ENCODE results near the gene SKA1. TPM values are rescaled to one million over a fixed set of nuclear protein-coding genes. Genes with fewer than 3 reads are reported as not detected.

SKA1 gene
- total and polyA plus RNA-seq, 9 of the 15 experiments (the other 6 are each of a cell fraction or from before 2014, with no cell fraction given): 27.8 to 67.2 (median 41.9) TPM

DNA sequence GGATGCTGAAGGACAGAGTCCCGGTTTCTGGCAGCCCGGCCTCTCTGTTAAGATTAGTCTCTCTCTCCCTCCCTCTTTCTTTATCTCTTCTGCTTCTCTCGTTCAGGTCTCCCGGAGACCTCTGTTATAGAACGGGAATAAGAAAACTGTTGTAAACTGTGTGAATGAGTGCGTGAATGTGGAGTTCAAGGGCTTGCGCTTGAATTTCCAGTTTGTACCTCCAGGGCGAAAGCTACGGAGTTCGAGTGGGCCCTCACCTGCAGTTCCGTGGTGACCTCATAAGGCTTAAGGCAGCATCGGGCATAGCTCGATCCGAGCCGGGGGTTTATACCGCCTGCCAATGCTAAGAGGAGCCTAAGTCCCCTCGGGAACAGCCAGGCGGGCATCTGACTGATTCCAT is 26.4 kb downstream of the SKA1 start:
- H3K36me3 ChIP-seq (ENCODE audit: control insufficient read depth, insufficient read depth, low read length): no peaks in the 10 kb centered on the region
- no peaks in the 10 kb centered on the region for H3K9me3 ChIP-seq (replicated peaks; ENCODE audit: control insufficient read depth, insufficient read depth, low read depth, low read length)
- H3K4me3 ChIP-seq: no peak overlapping the region
- 59% methylated on average over 4 of the region's 18 CpGs for WGBS (ENCODE audit: insufficient coverage, low coverage, missing lambda C conversion rate)
- H3K27ac ChIP-seq (ENCODE audit: extremely low read depth, low read depth, low read length): no peak overlapping the region
- H4K20me1 ChIP-seq (replicated peaks; ENCODE audit: control insufficient read depth, insufficient read depth, low read length): no peaks in the 10 kb centered on the region
- CTCF ChIA-PET (ENCODE audit: low intra/inter-chr PET ratio): no interaction called here
- no peaks in the 10 kb centered on the region for H3K9me1 ChIP-seq (ENCODE audit: control insufficient read depth, insufficient read depth, low read length)
- peaks cover 12 to 18% of the 10 kb centered on the region in 2 experiments; a peak in 4 of 5 replicates for H3K4me1 ChIP-seq (replicated peaks in 1 of 2; ENCODE audit: control insufficient read depth in 2 of 2, insufficient read depth in 2 of 2, low read length in 2 of 2)
- peak; percentile 46 for FAIRE-seq
- in situ Hi-C loops (cut with MboI): no loop called here
- H3K4me2 ChIP-seq (ENCODE audit: insufficient read depth, low read length): no peak overlapping the region
- no peaks in the 10 kb centered on the region for H3K27me3 ChIP-seq (ENCODE audit: control insufficient read depth in 2 of 2, insufficient read depth in 2 of 2, low read length in 2 of 2)
- intact Hi-C loops (cut with micrococcal nuclease): no loop called here
- POLR2A ChIA-PET: interaction anchor here (0.7 to 1.7 kb wide), 3 partner anchors 11 to 122 kb away, joined by 3 to 4 read pairs (median 3); no protein-coding TSS in a partner anchor
- no TSS peak for BruUV-seq (replicated peaks)
- peak; percentile 59 for ATAC-seq
- H2AFZ ChIP-seq (ENCODE audit: low read depth, low read length): peak overlapping the region; percentile 14; the same call in 1 of the 2 replicates
- DNase-seq (ENCODE audit: extremely low read depth in 1 of 4, low spot score in 3 of 4): peak in 2 of 4 experiments; percentile 13 to 32
- H3K9ac ChIP-seq (ENCODE audit: insufficient read depth in 1 of 2, low read depth in 2 of 2, low read length in 2 of 2): no peak overlapping the region
- no peaks in the 10 kb centered on the region for H3K79me2 ChIP-seq (ENCODE audit: control insufficient read depth, insufficient read depth, low read length)
- TF ChIP-seq, protein P1, sequence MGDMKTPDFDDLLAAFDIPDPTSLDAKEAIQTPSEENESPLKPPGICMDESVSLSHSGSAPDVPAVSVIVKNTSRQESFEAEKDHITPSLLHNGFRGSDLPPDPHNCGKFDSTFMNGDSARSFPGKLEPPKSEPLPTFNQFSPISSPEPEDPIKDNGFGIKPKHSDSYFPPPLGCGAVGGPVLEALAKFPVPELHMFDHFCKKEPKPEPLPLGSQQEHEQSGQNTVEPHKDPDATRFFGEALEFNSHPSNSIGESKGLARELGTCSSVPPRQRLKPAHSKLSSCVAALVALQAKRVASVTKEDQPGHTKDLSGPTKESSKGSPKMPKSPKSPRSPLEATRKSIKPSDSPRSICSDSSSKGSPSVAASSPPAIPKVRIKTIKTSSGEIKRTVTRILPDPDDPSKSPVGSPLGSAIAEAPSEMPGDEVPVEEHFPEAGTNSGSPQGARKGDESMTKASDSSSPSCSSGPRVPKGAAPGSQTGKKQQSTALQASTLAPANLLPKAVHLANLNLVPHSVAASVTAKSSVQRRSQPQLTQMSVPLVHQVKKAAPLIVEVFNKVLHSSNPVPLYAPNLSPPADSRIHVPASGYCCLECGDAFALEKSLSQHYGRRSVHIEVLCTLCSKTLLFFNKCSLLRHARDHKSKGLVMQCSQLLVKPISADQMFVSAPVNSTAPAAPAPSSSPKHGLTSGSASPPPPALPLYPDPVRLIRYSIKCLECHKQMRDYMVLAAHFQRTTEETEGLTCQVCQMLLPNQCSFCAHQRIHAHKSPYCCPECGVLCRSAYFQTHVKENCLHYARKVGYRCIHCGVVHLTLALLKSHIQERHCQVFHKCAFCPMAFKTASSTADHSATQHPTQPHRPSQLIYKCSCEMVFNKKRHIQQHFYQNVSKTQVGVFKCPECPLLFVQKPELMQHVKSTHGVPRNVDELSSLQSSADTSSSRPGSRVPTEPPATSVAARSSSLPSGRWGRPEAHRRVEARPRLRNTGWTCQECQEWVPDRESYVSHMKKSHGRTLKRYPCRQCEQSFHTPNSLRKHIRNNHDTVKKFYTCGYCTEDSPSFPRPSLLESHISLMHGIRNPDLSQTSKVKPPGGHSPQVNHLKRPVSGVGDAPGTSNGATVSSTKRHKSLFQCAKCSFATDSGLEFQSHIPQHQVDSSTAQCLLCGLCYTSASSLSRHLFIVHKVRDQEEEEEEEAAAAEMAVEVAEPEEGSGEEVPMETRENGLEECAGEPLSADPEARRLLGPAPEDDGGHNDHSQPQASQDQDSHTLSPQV (IDR thresholded peaks at IDR 0.05): no peak
- TF ChIP-seq ELF1 (tag; IDR thresholded peaks at IDR 0.05): no peak
- no peak for TF ChIP-seq RBM34 (IDR thresholded peaks at IDR 0.05; ENCODE audit: borderline replicate concordance, insufficient read depth, low read length)
- no peak for TF ChIP-seq CBX3 (IDR thresholded peaks at IDR 0.05; ENCODE audit: borderline replicate concordance in 1 of 2, low read length in 2 of 2)
- TF ChIP-seq POLR3A (IDR thresholded peaks at IDR 0.05; ENCODE audit: borderline replicate concordance, extremely low read depth, insufficient read depth, insufficient read length): no peak
- no peak for TF ChIP-seq SMARCB1 (IDR thresholded peaks at IDR 0.05; ENCODE audit: insufficient read length, low read depth)
- TF ChIP-seq, protein P2, sequence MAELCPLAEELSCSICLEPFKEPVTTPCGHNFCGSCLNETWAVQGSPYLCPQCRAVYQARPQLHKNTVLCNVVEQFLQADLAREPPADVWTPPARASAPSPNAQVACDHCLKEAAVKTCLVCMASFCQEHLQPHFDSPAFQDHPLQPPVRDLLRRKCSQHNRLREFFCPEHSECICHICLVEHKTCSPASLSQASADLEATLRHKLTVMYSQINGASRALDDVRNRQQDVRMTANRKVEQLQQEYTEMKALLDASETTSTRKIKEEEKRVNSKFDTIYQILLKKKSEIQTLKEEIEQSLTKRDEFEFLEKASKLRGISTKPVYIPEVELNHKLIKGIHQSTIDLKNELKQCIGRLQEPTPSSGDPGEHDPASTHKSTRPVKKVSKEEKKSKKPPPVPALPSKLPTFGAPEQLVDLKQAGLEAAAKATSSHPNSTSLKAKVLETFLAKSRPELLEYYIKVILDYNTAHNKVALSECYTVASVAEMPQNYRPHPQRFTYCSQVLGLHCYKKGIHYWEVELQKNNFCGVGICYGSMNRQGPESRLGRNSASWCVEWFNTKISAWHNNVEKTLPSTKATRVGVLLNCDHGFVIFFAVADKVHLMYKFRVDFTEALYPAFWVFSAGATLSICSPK (IDR thresholded peaks at IDR 0.05; ENCODE audit: borderline replicate concordance): no peak
- TF ChIP-seq ZNF133 (CRISPR knock-in tag; IDR thresholded peaks at IDR 0.05): no peak
- TF ChIP-seq NFXL1 (CRISPR knock-in tag; IDR thresholded peaks at IDR 0.05): no peak
- TF ChIP-seq, protein P3, sequence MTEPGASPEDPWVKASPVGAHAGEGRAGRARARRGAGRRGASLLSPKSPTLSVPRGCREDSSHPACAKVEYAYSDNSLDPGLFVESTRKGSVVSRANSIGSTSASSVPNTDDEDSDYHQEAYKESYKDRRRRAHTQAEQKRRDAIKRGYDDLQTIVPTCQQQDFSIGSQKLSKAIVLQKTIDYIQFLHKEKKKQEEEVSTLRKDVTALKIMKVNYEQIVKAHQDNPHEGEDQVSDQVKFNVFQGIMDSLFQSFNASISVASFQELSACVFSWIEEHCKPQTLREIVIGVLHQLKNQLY (CRISPR knock-in tag; conservative IDR thresholded peaks at IDR 0.05): no peak
- no peak for TF ChIP-seq SMAD2 (IDR thresholded peaks at IDR 0.05; ENCODE audit: low read depth, low read length)
- TF ChIP-seq, protein P4, sequence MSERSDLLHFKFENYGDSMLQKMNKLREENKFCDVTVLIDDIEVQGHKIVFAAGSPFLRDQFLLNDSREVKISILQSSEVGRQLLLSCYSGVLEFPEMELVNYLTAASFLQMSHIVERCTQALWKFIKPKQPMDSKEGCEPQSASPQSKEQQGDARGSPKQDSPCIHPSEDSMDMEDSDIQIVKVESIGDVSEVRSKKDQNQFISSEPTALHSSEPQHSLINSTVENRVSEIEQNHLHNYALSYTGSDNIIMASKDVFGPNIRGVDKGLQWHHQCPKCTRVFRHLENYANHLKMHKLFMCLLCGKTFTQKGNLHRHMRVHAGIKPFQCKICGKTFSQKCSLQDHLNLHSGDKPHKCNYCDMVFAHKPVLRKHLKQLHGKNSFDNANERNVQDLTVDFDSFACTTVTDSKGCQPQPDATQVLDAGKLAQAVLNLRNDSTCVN (CRISPR knock-in tag; IDR thresholded peaks at IDR 0.05): no peak
- TF ChIP-seq ZNF121 (CRISPR knock-in tag; conservative IDR thresholded peaks at IDR 0.05): no peak
